ENCODE results near the gene MCRS1. TPM values are rescaled to one million over a fixed set of nuclear protein-coding genes. Genes with fewer than 3 reads are reported as not detected.
A peak's percentile ranks its signal among the peaks of the same experiment; 100 is the strongest.

Gene MCRS1
- polyA plus RNA-seq, 1 experiment, result 47.0 TPM

DNA sequence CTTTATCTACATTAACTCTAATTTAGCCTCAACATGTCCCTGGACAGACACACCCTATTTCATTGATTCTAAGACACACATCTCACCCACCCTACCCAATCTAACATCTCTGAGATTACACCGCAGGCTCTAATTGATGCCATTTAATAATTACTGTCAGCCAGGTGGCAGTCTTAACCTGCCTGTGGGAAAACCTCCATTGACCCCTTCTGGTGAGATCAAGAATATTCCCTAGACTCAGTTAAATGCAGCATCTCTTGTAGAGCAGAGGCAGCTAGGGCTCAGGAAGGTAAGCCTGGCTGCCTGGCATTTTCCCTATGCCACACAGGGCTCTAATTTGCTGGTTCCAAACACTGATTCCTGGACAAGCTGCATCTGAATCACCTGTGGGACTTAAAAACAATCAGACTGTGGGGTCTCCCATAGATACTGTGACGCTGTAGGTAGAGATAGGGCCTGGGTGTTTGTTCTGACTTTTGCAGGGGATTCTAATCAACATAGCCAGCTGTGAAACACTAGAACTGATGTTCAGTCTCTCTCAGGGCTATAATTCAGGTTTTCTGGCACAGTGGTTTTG is 14.3 kb downstream of the MCRS1 start:
- H3K4me3 ChIP-seq (ENCODE audit: low read depth, low read length), result no peak overlapping the region
- DNase-seq (ENCODE audit: low read depth, low spot score), result no peak
- no peak overlapping the region for H3K27ac ChIP-seq (ENCODE audit: low read depth, low read length)
- TF ChIP-seq, protein P1, sequence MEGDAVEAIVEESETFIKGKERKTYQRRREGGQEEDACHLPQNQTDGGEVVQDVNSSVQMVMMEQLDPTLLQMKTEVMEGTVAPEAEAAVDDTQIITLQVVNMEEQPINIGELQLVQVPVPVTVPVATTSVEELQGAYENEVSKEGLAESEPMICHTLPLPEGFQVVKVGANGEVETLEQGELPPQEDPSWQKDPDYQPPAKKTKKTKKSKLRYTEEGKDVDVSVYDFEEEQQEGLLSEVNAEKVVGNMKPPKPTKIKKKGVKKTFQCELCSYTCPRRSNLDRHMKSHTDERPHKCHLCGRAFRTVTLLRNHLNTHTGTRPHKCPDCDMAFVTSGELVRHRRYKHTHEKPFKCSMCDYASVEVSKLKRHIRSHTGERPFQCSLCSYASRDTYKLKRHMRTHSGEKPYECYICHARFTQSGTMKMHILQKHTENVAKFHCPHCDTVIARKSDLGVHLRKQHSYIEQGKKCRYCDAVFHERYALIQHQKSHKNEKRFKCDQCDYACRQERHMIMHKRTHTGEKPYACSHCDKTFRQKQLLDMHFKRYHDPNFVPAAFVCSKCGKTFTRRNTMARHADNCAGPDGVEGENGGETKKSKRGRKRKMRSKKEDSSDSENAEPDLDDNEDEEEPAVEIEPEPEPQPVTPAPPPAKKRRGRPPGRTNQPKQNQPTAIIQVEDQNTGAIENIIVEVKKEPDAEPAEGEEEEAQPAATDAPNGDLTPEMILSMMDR (IDR thresholded peaks at IDR 0.05; ENCODE audit: low read depth, low read length), result peak; percentile 38
- H3K9me3 ChIP-seq (ENCODE audit: control insufficient read depth, insufficient read depth, low read length), result no peaks in the 10 kb centered on the region; the same call in 1 of the 2 replicates
- H3K27me3 ChIP-seq (ENCODE audit: control insufficient read depth, insufficient read depth, low read length), result peaks cover 23% of the 10 kb centered on the region
- POLR2A ChIA-PET, result interaction anchor here (1.3 kb wide), 1 partner anchor 14 kb away, joined by 4 read pairs; the partner anchor contains the start of gene MCRS1
- CTCF ChIA-PET, result interaction anchor here (1.0 to 2.1 kb wide), 4 partner anchors 11 to 222 kb away, joined by 3 to 11 read pairs (median 6); no protein-coding TSS in a partner anchor

DNA sequence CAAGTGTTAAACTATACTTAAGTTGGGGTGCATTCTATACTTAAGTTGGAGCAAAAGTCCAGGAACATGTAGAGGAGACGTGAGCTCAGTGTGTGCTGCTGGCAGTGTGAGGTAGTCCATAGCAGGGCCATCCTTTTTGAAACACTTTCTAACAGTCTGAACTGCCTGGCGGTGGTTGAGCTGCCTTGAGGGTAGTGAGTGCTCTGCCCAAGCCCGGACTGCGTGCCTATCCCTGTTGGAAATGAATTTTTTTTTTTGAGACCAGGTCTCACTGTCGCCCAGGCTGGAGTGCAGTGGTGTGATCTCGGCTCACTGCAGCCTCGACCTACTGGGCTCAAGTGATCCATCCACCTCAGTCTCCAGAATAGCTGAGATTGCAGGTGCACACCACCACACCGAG is 15.0 kb downstream of the MCRS1 start:
- POLR2A ChIA-PET, result no interaction called here

DNA sequence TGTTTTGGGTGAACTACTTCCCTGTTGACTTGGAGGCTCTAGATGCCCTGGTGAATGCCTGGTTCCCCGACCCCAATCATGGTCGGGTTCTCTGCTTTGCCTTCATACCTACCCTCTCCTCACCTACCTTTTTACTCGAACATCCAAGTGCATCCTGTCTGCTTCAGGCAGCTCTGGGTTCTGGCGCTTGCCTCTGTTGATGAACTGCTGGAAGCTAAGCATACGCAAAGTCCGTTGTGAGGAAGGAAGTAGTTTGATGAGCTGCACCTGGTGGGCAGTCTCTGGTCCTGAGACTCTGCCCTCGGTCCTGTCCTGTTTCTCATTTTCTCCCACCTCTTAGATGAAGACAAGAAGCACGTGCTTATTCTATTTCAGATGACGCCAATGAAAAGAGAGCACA is 15.5 kb downstream of the MCRS1 start:
- ChIA-PET POLR2A (no interaction called here), CTCF (interaction anchor here (0.7 to 2.1 kb wide), 3 partner anchors 211 to 264 kb away, joined by 4 to 11 read pairs (median 6); no protein-coding TSS in a partner anchor)
- Histone ChIP-seq H3K27ac (ENCODE audit: low read depth, low read length) (no peak overlapping the region), H3K27me3 (ENCODE audit: control insufficient read depth, insufficient read depth, low read length) (peaks cover 33% of the 10 kb centered on the region), H3K4me3 (ENCODE audit: low read depth, low read length) (no peak overlapping the region), H3K9me3 (ENCODE audit: control insufficient read depth, insufficient read depth, low read length) (no peaks in the 10 kb centered on the region; the same call in 1 of the 2 replicates)
- TF ChIP-seq, protein P1 (IDR thresholded peaks at IDR 0.05; ENCODE audit: low read depth, low read length), result no peak
- DNase-seq (ENCODE audit: low read depth, low spot score), result no peak

More for the DNA sequence above, 15.0 kb downstream of the MCRS1 start:
- TF ChIP-seq, protein P1 (IDR thresholded peaks at IDR 0.05; ENCODE audit: low read depth, low read length), result no peak
- DNase-seq (ENCODE audit: low read depth, low spot score), result no peak
- no peak overlapping the region for H3K4me3 ChIP-seq (ENCODE audit: low read depth, low read length)
- peaks cover 29% of the 10 kb centered on the region for H3K27me3 ChIP-seq (ENCODE audit: control insufficient read depth, insufficient read depth, low read length)
- no peak overlapping the region for H3K27ac ChIP-seq (ENCODE audit: low read depth, low read length)
- H3K9me3 ChIP-seq (ENCODE audit: control insufficient read depth, insufficient read depth, low read length), result no peaks in the 10 kb centered on the region; the same call in 1 of the 2 replicates
- CTCF ChIA-PET, result interaction anchor here (0.7 to 2.1 kb wide), 2 partner anchors 211 to 221 kb away, joined by 4 to 11 read pairs; no protein-coding TSS in a partner anchor

DNA sequence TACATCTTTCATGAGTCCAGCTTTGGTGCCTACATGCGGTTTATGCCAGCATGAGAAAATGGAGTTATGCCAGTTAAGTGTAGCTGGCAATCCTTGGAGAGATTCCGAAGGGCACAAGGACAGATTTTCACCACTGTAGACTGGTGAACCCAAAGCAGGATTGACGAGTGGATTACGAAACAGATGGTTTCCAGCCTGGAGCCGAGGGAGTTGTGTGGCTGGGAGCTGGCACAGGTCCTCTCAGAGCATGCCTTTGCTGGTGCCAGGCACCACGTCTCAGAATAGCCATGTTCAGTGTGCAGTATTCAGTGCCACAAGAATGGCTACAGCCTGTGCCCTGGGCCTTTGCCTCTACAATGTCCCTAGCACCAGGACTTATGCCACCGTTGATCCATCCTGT is 15.9 kb downstream of the MCRS1 start:
- no peak overlapping the region for H3K4me3 ChIP-seq (ENCODE audit: low read depth, low read length)
- no peak for DNase-seq (ENCODE audit: low read depth, low spot score)
- CTCF ChIA-PET, result interaction anchor here (0.6 to 1.1 kb wide), 5 partner anchors 28 to 263 kb away, joined by 3 to 6 read pairs (median 4); no protein-coding TSS in a partner anchor
- H3K27me3 ChIP-seq (ENCODE audit: control insufficient read depth, insufficient read depth, low read length), result peaks cover 36% of the 10 kb centered on the region
- H3K9me3 ChIP-seq (ENCODE audit: control insufficient read depth, insufficient read depth, low read length), result no peaks in the 10 kb centered on the region; the same call in 1 of the 2 replicates
- no peak overlapping the region for H3K27ac ChIP-seq (ENCODE audit: low read depth, low read length)
- POLR2A ChIA-PET, result no interaction called here
- TF ChIP-seq, protein P1 (IDR thresholded peaks at IDR 0.05; ENCODE audit: low read depth, low read length), result no peak

DNA sequence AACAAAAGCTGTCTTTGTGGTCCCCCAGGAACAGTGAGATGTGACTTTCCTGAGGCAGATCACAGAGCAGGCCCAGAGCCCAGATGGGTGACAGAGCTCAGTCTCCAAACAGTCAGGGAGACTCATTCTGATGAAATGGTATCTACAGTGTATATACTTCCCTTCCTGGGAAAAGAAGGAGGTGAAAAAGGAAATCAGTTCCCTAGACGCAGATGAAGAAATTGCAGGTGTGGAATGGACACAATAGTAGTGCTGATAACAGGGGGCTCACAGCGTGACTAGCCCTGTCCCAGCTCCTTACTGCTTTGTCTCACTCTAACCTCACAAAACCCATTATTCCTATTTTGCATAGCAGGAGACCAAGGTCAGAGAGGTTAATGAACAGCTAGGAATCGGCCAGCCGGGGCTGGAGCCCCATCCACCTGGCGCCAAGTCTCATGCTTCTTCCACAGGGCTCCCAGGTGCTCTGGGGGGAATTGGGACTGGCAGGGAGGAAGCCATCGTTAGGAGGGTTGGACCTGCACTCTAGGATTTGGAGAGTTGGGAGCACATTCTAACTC is 17.2 kb downstream of the MCRS1 start:
- Histone ChIP-seq H3K27ac (ENCODE audit: low read depth, low read length) (no peak overlapping the region), H3K9me3 (ENCODE audit: control insufficient read depth, insufficient read depth, low read length) (no peaks in the 10 kb centered on the region; the same call in 1 of the 2 replicates), H3K4me3 (ENCODE audit: low read depth, low read length) (no peak overlapping the region), H3K27me3 (ENCODE audit: control insufficient read depth, insufficient read depth, low read length) (peaks cover 44% of the 10 kb centered on the region)
- DNase-seq (ENCODE audit: low read depth, low spot score), result no peak
- ChIA-PET POLR2A (interaction anchor here (0.7 kb wide), 1 partner anchor 258 kb away, joined by 12 read pairs; no protein-coding TSS in a partner anchor), CTCF (interaction anchor here (0.9 to 1.4 kb wide), 3 partner anchors 29 to 194 kb away, joined by 3 to 5 read pairs (median 4); no protein-coding TSS in a partner anchor)
- TF ChIP-seq, protein P1 (IDR thresholded peaks at IDR 0.05; ENCODE audit: low read depth, low read length), result no peak

Measured in AG04450 (cell line).